GM12873 (cell line): ENCODE results near the gene ANKS1B.

Experiments
- TF ChIP-seq, protein P1 (sequence below): IDR thresholded peaks from 2 replicates; pipeline ENCODE4 v1.5.1; 2012; ENCODE audit warnings: low read depth, mild to moderate bottlenecking, moderate library complexity, low read length, control low read depth; ENCODE audit not compliant: insufficient read depth; ENCODE audit errors: missing control alignments

Gene ANKS1B

DNA sequence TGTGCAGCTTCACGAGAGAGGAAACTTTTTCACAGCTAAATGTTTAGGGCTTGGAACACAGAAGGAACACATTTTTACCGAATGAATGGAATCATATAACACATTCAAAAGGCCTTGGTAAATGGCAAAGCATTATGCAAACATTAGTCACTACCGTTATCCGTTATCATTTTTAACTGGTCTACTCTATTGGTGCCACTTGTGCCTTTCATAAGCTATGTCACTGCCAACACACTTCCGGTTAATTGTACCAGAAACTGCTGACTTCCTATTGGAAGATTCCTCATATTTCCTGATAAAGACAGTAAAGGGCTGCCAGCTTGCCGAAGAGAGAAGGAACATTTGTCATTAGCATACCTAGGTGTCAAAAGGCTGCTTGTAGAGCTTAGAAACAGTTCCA is 1170.5 kb downstream of the ANKS1B start:
- TF ChIP-seq, protein P1, sequence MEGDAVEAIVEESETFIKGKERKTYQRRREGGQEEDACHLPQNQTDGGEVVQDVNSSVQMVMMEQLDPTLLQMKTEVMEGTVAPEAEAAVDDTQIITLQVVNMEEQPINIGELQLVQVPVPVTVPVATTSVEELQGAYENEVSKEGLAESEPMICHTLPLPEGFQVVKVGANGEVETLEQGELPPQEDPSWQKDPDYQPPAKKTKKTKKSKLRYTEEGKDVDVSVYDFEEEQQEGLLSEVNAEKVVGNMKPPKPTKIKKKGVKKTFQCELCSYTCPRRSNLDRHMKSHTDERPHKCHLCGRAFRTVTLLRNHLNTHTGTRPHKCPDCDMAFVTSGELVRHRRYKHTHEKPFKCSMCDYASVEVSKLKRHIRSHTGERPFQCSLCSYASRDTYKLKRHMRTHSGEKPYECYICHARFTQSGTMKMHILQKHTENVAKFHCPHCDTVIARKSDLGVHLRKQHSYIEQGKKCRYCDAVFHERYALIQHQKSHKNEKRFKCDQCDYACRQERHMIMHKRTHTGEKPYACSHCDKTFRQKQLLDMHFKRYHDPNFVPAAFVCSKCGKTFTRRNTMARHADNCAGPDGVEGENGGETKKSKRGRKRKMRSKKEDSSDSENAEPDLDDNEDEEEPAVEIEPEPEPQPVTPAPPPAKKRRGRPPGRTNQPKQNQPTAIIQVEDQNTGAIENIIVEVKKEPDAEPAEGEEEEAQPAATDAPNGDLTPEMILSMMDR: no peak

GRCh38 chr12:98812225-98812624 is 1172.5 kb downstream of the ANKS1B start:
- TF ChIP-seq, protein P1: no peak

DNA sequence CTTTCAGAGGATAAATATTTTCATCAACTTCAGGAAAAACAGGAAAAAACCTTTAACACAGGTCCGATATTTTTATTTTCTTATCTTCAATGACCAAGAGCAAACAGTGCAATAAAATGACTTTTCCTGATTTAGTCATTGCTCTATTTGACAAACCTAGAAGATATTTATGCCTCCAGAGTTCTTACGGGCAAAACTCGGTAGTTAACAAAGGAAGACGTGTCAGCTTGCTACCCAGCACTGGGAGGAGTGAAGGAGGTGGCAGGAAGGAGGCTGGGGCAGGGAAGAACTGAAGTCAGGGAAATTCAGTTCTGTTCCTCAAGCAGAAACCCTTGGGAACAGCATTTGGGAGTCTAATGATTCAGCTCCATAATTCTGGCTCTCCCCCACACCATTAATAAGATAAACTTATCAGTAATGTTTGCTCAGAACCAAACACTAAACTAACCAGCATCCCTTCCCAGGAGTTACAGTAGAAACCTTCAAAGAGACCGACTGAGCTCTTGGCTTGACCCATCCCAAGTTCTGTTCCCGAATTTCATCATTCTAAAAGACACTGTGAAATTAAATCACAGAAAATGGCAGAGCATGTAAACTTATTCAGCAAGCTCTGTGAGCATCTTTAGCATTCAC is 1176.4 kb downstream of the ANKS1B start:
- TF ChIP-seq, protein P1: no peak

- TF ChIP-seq, protein P1: no peak
Observed at GRCh38 chr12:98807187-98807586, 1177.5 kb downstream of the ANKS1B start.

DNA sequence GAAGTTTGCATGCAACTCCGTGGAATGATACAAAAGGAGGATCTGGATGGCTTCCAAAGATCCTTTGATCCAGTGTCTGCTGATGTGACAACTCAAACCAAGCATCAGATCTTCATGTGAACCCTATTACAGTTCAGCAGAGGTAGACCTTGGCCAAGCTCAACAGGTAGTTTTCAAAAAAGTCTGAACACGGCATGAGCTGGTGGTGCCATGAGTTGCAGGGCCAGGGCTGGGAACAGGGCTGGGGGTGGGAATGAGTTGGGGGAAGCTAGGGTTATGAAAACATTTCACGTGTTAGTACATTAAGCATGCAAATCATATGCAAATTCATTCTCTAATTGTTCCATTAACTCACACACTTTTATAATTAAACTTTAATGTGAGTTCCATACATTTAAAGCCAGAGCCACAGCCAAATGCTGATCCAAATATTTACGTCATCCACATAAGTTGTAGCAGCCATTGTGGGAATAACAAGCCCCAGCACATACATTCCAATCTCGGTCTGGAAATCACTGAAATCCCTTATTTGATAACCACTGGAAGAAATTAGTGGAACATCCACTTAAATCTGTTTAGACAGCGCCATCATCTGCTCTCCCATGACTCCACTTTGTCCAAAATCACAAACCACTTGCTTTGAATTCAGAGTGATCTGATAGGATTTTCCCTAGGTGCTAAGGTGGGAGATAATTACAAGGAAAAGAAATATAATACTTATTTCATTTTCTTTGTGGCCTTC is 1181.1 kb downstream of the ANKS1B start:
- TF ChIP-seq, protein P1: no peak

GRCh38 chr12:98799822-98800221 is 1184.9 kb downstream of the ANKS1B start:
- TF ChIP-seq, protein P1: no peak

DNA sequence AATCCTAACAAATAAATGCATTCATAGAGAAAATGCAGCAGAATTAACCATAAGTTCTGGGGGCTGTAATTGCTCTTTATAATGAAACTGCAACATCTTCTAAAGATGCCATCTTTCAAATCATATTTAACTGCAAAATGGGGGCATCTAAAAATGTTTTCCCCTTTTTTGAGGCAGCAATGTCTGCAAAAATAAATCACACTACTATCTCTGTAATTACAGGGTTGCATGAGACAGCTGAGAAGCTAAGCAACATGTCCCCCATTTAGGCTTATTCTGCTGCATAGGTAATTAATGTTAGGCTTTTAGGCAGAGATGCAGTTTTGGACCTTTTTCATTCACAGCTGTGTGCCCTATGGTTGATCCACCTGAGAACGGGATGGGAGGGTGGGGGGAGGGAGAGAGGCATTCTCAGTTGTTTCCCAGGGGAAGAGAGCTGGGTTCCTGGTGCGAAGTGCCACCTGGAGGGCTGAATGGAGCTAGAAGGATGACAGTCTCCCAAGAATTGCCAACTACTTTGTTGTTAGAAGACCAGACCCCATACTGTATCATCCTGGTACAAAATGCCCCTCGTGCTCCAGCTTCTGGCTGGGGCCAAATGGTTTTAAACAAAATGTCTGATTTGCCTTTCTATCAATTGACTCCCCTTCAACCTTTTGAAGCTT is 1185.5 kb downstream of the ANKS1B start:
- TF ChIP-seq, protein P1: no peak
